Stimulated activated naive CD4-positive, alpha-beta T cell (primary cell): ENCODE results near the gene TPP2.

ENCODE experiments used
- DNase-seq, 6 experiments: peaks; one replicate each; lab custom pipeline; 2025; lab: John Stamatoyannopoulos, UW

The TPP2 gene

GRCh38 chr13:102657630-102658029 is 60.8 kb downstream of the TPP2 start:
- no peak for DNase-seq

GRCh38 chr13:102658660-102659059 is 61.9 kb downstream of the TPP2 start:
- no peak for DNase-seq

GRCh38 chr13:102659168-102659713 is 62.5 kb downstream of the TPP2 start:
- no peak for DNase-seq

- no peak for DNase-seq
These were observed 70.2 kb downstream of the TPP2 start for GRCh38 chr13:102667023-102667422.

- no peak for DNase-seq
These were observed 71.1 kb downstream of the TPP2 start for GRCh38 chr13:102667911-102668310.

- no peak for DNase-seq
These were observed 73.3 kb downstream of the TPP2 start for GRCh38 chr13:102670130-102670529.

- no peak for DNase-seq
These were observed 78.3 kb downstream of the TPP2 start for GRCh38 chr13:102675115-102675514.

GRCh38 chr13:102677122-102677521 is 80.3 kb downstream of the TPP2 start:
- no peak for DNase-seq

- DNase-seq, result no peak
These were observed 81.7 kb downstream of the TPP2 start for GRCh38 chr13:102678339-102679107.

- no peak for DNase-seq
These were observed 82.8 kb downstream of the TPP2 start for GRCh38 chr13:102679449-102680132.

- no peak for DNase-seq
These were observed 83.4 kb downstream of the TPP2 start for GRCh38 chr13:102680133-102680717.

- peak in 4 of 6 experiments; percentile 0 to 20 (median 16) for DNase-seq
These were observed 84.3 kb downstream of the TPP2 start for GRCh38 chr13:102680842-102681740.

- no peak for DNase-seq
These were observed 85.4 kb downstream of the TPP2 start for GRCh38 chr13:102682211-102682610.

- no peak for DNase-seq
These were observed 85.9 kb downstream of the TPP2 start for GRCh38 chr13:102682727-102683126.

GRCh38 chr13:102683637-102684036 is 86.9 kb downstream of the TPP2 start:
- no peak for DNase-seq

GRCh38 chr13:102686024-102686423 is 89.2 kb downstream of the TPP2 start:
- DNase-seq, result peak in 1 of 6 experiments; percentile 4

GRCh38 chr13:102687520-102687919 is 90.7 kb downstream of the TPP2 start:
- no peak for DNase-seq

- DNase-seq, result no peak
These were observed 91.7 kb downstream of the TPP2 start for GRCh38 chr13:102688306-102688973.

- DNase-seq, result no peak
These were observed 94.1 kb downstream of the TPP2 start for GRCh38 chr13:102690883-102691282.

GRCh38 chr13:102692491-102692826 is 95.7 kb downstream of the TPP2 start:
- no peak for DNase-seq

GRCh38 chr13:102693250-102693649 is 96.5 kb downstream of the TPP2 start:
- DNase-seq, result no peak
